ENCODE results near the gene MAP3K8.

DNA sequence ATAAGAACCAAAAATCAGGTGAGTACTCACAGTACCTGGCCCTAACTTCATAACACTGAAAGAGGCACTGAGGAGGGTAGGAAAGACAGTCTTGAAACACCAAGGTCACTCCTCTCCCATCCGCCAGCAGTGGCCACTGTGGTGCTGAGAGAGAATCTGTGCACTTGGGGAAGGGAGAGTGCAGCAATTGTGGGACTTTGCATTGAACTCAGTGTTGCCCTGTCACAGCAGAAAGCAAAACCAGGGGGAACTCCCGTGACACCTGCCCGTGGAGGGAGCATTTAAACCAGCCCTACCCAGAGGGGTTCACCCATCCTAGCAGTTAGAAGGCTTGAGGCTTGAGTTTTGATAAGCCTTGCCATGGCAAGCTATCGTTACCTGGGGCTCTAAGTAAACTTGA is 35.2 kb upstream of the MAP3K8 start:
- TF ChIP-seq CTCF (IDR thresholded peaks at IDR 0.05; ENCODE audit: poor library complexity, severe bottlenecking) = no peak
- TF ChIP-seq, protein P1, sequence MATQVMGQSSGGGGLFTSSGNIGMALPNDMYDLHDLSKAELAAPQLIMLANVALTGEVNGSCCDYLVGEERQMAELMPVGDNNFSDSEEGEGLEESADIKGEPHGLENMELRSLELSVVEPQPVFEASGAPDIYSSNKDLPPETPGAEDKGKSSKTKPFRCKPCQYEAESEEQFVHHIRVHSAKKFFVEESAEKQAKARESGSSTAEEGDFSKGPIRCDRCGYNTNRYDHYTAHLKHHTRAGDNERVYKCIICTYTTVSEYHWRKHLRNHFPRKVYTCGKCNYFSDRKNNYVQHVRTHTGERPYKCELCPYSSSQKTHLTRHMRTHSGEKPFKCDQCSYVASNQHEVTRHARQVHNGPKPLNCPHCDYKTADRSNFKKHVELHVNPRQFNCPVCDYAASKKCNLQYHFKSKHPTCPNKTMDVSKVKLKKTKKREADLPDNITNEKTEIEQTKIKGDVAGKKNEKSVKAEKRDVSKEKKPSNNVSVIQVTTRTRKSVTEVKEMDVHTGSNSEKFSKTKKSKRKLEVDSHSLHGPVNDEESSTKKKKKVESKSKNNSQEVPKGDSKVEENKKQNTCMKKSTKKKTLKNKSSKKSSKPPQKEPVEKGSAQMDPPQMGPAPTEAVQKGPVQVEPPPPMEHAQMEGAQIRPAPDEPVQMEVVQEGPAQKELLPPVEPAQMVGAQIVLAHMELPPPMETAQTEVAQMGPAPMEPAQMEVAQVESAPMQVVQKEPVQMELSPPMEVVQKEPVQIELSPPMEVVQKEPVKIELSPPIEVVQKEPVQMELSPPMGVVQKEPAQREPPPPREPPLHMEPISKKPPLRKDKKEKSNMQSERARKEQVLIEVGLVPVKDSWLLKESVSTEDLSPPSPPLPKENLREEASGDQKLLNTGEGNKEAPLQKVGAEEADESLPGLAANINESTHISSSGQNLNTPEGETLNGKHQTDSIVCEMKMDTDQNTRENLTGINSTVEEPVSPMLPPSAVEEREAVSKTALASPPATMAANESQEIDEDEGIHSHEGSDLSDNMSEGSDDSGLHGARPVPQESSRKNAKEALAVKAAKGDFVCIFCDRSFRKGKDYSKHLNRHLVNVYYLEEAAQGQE (IDR thresholded peaks at IDR 0.05; ENCODE audit: borderline replicate concordance) = no peak
- TF ChIP-seq POLR2AphosphoS5 (IDR thresholded peaks at IDR 0.05) = no peak
- TF ChIP-seq RAD21 (conservative IDR thresholded peaks at IDR 0.05) = no peak
- TF ChIP-seq EP300 (conservative IDR thresholded peaks at IDR 0.05; ENCODE audit: poor library complexity, severe bottlenecking) = no peak
- TF ChIP-seq EZH2 (IDR thresholded peaks at IDR 0.05; ENCODE audit: borderline replicate concordance, insufficient read depth, low read length, poor library complexity, severe bottlenecking) = no peak
